PC-9 (cell line): ENCODE results near the gene POLRMT.

Source experiments
- EZH2 ChIP-seq: fragments of 200-600 bp; sonication (generic); IDR thresholded peaks from 2 replicates; pipeline ENCODE4 v1.8.0; 2017; ENCODE audit warnings: antibody characterized with exemption, low read depth
- TF ChIP-seq, protein P1 (sequence below): fragments of 200-600 bp; sonication (generic); conservative IDR thresholded peaks from 2 replicates; pipeline ENCODE4 v1.6.1; 2017; ENCODE audit warnings: mixed run types, antibody characterized with exemption, mild to moderate bottlenecking, moderate library complexity

DNA sequence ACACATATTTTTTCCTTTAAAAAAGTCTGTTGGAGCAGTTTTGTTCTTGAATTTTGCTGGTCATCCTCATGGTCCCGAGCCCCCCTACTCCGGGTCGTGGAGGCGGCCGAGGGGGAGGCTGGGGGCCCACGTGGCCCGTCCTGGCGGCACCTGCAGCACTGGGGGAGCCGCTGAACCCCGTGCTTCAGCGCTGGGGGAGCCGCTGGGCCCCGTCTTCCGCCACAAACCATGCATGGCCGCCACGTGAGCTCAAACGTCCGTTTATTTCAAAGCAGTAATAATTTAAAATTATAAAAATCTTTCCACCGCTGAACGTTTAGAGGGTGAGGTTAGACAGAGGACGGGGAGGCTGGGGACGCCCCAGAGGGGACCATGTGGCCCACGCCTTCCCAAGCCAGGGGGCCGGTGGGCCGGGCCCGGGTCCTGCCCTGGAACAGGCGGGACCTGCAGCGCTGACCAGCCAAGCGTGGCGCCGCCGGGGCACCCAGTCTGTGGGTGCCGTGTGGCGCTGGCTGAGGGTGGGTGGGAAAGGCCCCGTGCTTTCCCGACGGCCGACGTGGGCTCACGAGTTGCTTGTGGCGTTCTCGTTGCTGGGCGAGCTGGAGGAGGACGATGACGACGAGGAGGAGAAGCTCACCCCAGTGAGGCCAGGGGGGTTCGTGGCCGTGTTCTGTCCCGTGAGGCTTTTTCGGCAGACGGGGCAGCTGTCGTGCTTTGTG is 14.4 kb upstream of the POLRMT start:
- TF ChIP-seq, protein P1, sequence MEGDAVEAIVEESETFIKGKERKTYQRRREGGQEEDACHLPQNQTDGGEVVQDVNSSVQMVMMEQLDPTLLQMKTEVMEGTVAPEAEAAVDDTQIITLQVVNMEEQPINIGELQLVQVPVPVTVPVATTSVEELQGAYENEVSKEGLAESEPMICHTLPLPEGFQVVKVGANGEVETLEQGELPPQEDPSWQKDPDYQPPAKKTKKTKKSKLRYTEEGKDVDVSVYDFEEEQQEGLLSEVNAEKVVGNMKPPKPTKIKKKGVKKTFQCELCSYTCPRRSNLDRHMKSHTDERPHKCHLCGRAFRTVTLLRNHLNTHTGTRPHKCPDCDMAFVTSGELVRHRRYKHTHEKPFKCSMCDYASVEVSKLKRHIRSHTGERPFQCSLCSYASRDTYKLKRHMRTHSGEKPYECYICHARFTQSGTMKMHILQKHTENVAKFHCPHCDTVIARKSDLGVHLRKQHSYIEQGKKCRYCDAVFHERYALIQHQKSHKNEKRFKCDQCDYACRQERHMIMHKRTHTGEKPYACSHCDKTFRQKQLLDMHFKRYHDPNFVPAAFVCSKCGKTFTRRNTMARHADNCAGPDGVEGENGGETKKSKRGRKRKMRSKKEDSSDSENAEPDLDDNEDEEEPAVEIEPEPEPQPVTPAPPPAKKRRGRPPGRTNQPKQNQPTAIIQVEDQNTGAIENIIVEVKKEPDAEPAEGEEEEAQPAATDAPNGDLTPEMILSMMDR: no peak
- TF ChIP-seq EZH2: no peak
